HT-29 (cell line): ENCODE results near the gene SCN3B. TPM values are rescaled to one million over a fixed set of nuclear protein-coding genes. Genes with fewer than 3 reads are reported as not detected.

ENCODE experiments used
- DNase-seq: peaks from one replicate; pipeline ENCODE4 v3.0.0-alpha.2; 2015; ENCODE audit warnings: low spot score
- total RNA-seq: library from RNA; depleted of rRNA; stranded (reverse); fragments of >200 nt; shearing (Covaris generic); gene quantifications from 2 replicates; pipeline ENCODE4 v1.2.3, GENCODE V29; 2014

Gene SCN3B
- total RNA-seq, 1 experiment from 2014 or later, result not detected

- DNase-seq, result no peak
These were observed 53.3 kb downstream of the SCN3B start for GRCh38 chr11:123601136-123601535.

DNA sequence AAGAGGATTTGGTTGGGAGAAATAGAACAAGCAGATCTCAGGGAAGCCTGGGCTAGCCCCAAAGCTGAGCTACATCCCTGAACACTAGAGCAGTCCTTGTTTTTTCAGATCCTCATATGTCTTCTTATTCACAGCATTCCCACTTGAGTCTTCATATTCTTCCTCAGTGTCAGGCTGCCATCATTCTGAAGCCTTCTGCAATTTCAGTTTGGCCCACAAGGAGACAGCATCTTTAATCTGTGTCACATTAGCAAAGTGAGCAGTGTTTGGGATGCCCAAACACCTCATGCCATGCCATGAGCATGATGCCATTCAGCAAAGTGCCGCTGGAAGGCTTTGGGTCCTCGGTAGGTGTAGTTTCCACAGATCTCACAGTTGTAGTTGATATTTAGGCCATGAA is 56.6 kb downstream of the SCN3B start:
- DNase-seq, result peak; percentile 37

DNA sequence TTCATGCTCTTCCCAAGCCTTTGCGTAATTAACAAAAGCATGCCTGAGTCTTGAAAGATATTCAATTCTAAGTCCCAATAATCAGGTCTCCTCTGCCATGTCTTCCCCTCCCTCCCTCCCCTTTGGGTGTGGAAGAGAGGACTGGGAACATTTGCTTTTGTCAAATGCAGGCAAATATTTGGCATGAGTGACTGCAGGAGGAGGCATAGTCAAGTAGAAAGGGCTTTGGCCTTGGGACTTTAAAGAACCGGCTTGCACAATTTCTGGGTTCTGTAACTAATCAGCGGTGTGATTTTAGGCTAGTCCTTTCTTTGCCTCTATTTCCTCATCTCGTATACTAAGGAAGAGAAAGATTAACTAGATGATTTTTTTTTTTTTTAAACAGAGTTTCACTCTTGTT is 59.5 kb downstream of the SCN3B start:
- no peak for DNase-seq

DNA sequence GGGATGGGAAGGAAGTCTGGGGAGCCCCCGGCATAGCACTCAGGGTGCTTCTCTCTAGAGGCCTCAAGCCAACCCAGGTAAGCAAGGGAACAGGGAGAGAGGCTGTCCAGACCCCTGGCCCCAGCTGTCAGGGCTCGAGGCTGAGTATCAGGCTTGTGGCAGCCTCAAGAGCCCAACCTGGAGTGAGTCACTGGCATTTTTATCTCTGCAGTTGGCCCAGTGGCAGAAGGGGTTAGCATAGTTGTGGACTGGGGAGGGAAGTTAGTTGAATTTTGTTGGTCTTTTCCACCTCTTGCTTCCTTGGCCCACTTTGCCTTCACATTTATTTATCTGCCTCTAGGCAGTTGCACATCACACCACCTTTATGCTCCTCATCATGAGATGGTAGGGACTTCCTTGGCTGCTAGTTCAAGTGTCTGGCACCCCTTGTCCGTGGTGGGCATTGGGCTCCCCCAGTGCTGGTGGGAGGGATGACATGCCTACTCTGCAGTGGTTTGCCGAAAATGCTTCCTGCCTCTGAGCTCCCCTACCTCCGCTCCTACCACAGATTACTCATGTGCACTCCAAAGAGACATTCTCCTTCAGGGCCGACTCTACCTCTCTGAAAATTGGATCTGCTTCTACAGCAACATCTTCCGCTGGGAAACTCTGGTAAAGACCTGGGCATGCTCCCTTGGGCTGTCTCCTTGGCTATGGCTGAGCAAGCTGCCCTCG is 60.1 kb downstream of the SCN3B start:
- no peak for DNase-seq

- DNase-seq, result no peak
These were observed 60.9 kb downstream of the SCN3B start for GRCh38 chr11:123593570-123593969.

GRCh38 chr11:123590296-123590912 is 64.0 kb downstream of the SCN3B start:
- DNase-seq, result peak; percentile 97

GRCh38 chr11:123588864-123589262 is 65.6 kb downstream of the SCN3B start:
- no peak for DNase-seq

DNA sequence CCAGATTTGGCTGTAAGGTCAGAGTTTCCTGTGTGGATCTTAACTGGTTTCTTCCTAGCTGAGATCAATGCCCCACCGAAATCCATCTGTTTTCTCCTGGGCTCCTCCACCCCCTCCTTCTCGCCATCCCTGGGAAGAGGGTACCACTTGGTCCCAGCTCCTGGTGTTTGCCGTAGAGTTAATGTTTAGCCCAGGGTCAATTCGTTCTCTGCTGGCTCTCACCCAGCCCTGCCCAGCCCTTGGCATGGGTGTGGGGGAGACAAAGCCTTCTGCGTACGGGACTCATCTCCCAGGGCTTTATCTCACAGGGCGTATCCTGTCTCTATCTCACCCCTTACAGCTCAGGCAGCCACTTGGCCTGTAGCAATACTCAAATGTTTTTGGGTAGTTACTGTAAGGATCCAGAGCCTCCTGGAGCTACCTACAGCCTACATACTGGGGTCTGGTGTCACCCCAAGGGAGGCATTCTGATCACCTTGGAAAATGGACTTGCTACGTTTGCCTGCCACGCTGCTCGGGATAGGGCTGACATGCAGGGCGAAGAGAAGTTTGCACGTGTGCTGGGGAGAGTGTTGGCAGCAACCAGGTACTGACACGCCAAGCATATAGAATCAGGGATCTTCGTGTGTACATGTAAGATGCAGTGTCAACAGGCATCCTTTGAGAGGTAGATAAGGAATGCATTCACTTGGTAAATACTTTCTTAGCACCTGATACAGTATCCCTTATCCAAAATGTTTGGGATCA is 66.1 kb downstream of the SCN3B start:
- DNase-seq, result peak; percentile 93

GRCh38 chr11:123587559-123587958 is 66.9 kb downstream of the SCN3B start:
- peak; percentile 69 for DNase-seq

GRCh38 chr11:123587044-123587443 is 67.4 kb downstream of the SCN3B start:
- peak; percentile 74 for DNase-seq

- peak; percentile 54 for DNase-seq
These were observed 67.9 kb downstream of the SCN3B start for GRCh38 chr11:123586568-123586967.

GRCh38 chr11:123585706-123586105 is 68.7 kb downstream of the SCN3B start:
- DNase-seq, result peak; percentile 37

GRCh38 chr11:123585206-123585605 is 69.2 kb downstream of the SCN3B start:
- DNase-seq, result peak; percentile 55

- DNase-seq, result peak; percentile 21
These were observed 69.7 kb downstream of the SCN3B start for GRCh38 chr11:123584737-123585136.

- no peak for DNase-seq
These were observed 70.2 kb downstream of the SCN3B start for GRCh38 chr11:123584186-123584585.

- no peak for DNase-seq
These were observed 71.4 kb downstream of the SCN3B start for GRCh38 chr11:123582992-123583504.

- DNase-seq, result no peak
These were observed 72.6 kb downstream of the SCN3B start for GRCh38 chr11:123581651-123582399.

DNA sequence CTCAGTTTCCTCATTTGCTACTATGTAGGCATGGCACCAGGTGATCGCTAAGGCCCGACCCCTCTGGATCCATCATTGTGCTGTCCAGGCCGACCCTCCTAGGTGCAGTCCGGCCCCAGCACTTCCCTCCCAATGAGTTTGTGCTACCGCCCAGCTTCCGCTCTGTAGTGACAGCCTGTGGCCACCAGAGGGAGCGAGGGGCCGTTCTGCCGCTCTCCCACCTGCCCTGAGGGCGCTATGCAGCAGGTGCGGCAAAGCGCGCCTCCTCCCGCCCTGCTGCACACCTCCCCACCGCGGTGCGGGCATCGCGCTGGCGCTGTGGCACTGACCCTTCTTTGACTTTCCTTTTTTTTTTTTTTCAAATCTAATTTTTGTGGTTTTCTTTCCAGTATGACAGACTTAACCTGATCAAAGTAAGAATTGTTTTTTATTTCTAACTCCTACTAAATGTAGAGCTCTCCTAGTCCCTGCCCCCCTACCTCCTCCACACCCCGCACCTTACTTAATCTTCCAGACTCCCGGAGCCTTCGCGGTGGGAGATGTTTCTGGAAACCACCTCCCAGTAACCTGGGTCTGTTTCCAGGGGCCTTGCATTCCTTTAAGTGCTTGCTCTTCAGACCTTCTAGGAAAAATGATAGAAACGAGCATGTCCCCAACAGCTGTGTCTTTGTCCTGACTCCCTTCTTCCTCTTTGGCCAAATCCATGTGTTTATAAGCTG is 73.7 kb downstream of the SCN3B start:
- peak; percentile 91 for DNase-seq

DNA sequence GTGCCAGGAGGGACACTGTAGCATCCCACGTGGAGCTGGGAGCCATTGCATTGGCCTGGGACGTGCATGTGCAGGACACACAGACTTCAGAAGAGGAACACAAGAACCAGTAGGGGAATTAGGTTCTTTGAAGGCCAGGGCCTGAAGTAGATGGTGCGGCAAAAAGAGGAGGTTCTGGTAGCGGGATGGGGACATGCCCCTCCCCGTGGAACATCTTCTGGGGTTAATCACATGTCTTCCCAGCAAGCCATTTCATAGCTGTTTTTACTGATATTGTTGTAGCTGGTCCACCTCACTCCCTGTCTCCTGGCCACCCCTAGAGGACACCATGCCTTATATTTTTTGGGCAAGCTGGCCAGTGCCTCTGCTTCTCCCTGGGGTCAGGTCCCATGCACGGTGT is 74.3 kb downstream of the SCN3B start:
- no peak for DNase-seq

- no peak for DNase-seq
These were observed 75.0 kb downstream of the SCN3B start for GRCh38 chr11:123579482-123579812.
